Measurements from ENCODE around the gene TBCD.

The TBCD gene

DNA sequence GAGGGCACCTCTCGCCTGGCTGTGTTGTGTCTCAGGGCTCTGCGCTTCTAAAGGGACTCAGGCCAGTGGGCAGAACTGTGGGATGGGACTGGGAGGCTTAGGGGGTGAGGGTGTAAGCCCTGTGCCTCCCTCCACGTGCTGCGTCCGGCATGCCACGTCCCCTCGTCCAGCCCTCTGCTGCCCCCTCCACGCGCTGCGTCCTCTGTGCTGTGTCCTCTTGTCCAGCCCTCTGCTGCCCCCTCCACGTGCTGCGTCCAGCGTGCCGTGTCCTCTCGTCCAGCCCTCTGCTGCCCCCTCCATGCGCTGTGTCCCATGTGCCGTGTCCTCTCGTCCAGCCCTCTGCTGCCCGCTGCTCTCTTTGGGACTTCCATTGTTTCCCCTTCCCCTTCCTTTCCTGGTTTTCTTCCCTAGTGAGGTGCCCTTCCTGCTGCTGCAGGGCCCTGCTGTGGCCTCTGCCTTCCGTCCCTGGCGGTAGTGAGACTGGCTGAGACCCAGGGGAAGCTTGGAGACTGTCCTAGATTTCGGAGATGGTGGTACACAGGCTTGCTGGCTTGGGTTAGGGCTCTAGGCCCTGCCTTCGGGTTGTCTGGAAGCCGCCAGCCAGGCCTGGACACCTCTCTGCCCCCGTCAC, 94.3 kb downstream of the TBCD start:
- in situ Hi-C loops (cut with MboI; ENCODE audit: low sequenced_read_pairs) = no loop called here

DNA sequence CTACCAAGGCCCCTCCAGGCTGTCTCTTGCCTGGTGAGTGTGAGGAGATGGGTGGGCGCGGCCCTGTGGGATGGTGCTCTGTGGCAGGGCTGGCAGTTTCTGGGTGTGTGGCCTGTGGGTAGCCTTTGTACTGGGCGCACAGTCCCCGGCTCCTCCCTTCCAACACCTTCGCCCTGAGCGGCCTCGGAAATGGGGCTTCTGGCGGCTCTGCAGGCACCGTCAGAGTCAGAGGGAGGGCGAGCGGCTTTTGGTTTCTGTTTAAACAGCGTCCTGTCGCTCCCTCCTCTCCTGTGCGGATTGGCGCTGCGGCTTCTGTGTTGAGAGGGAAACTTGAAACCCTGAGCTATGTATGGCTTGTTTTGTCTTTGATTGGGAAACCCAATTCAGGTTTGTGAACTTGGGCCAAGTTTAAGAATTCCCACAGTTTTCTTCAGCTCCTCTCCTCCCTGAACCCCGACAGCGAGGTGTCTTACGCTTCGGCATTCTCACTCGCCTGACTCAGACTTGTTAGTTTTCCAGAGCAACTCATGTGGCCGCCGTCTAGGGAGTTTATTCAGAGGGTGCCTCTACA, 96.2 kb downstream of the TBCD start:
- in situ Hi-C loops (cut with MboI; ENCODE audit: low sequenced_read_pairs) = no loop called here

DNA sequence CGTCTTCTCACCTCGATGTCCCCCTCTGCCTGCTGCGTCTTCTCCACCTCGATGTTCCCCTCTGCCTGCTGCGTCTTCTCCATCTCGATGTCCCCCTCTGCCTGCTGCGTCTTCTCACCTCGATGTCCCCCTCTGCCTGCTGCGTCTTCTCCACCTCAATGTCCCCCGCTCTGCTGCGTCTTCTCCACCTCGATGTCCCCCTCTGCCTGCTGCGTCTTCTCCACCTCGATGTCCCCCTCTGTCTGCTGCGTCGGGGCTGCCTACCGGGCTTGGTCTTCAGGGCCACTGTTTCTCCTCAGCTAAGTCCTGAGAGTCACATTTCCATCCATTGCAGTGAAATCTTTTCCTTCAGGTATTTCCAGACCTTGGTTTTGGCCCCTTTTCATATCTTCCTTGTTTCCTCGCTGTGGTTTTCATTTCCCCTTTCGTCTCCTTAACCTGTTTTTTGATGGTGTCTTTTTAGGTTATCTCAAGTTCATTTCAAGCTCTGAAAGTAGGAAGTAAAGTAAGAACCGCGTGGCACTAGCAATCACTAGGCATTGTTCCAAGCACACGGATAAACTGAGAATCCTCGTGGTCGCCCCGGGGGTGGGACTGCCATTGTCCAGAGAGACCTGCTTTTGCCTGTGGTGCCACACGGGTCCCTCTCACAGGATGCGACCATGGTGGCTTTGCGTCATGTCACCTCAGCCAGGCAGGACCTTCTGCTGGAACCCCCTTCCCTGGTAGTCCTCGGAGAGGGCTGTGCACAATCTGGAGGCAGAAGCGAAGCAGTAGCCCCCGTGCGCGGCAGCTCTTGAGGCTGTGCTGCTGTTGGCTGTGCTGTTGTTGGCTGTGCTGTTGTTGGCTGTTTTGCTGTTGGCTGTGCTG, 97.4 kb downstream of the TBCD start:
- in situ Hi-C loops (cut with MboI; ENCODE audit: low sequenced_read_pairs) = no loop called here

DNA sequence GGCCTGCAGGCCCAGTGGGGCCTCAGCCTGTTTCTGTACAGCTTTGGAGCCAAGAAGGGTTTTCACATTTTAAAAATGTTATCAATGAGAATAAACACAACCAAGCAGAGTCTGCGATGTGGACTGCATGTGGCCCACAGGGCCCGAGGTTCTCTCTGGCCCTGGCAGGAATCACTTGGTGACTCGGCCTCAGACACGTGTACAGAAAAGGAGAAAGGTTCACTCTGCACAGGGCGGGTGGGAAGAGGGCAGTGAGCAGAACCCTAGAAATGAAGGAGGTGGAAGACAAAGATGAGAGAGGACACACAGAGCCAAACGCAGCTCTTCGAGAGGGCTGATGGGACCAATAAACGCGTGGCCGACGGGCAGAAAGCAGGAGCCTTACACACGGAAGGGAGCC, 99.5 kb downstream of the TBCD start:
- in situ Hi-C loops (cut with MboI; ENCODE audit: low sequenced_read_pairs) = no loop called here

DNA sequence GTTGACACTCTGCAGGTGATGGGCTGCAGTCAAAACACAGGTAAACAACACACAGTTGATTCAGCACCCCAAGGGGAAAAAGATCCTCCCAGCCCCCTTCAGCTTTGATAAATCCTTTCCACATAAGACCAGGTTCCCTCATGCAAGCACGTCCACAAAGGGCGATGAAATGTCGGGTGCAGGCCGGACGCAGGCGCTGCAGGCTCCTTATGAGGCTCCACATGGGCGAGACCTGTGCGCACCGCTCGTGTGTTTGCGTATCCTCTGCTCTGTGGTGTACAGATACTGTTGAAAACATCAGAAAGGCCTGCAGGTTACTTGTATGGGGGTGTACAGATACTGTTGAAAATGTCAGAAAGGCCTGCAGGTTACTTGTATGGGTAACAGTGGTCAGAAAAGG, 102.4 kb downstream of the TBCD start:
- in situ Hi-C loops (cut with MboI; ENCODE audit: low sequenced_read_pairs) = no loop called here

DNA sequence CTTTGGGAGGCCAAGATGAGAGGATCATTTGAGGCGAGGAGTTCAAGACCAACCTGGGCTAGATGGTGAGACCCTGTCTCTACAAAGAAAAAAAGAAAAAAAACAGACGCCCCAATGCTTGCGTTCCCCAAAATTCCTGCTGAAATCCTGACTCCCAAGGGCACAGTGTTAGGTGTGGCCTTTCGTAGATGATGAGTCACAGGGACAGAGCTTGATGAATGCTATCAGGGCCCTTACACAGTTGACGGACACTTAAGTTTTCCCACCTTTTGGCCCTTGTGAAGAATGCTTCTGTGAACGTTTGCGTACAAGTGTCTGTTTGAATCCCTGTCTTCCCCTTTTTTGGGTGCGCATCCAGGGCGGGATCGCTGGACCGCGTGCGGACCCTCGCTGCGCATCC, 104.5 kb downstream of the TBCD start:
- in situ Hi-C loops (cut with MboI; ENCODE audit: low sequenced_read_pairs) = no loop called here

DNA sequence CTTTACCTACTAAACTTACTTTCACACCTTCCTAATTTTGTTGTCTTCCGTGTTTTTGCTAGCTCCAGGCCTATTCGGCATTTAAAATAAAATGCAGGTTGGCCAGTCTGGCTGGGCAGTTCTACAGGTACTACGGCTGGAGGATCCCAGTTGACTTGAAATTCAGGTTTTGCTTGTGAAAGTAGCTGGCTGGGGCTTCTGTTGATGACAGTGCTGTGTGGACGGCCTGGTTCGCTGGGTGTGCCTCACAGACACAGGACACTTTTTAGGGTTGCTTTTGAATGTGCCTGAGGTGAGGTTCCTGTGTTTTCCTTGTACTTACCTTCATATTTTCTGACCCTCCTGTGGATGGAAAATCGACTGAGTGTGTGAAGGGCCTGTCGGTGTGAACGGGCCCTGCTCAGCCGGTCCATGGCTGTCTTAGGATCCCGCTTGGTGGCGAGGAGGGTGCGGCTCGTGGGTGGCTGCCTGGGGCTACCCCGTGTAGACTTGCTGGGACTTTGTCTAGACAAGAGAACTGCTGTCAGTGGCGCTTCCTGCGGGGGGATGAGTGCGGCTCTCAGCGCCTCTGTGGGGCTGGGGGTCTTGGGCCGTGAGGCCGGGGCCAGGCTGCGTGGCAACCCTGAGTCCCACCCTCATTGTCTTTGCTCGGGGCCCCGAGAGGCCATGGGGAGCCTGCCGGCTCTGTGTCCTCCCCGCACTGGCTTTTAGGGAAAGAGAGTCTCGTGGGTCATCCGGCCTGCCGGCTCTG, 106.7 kb downstream of the TBCD start:
- in situ Hi-C loops (cut with MboI; ENCODE audit: low sequenced_read_pairs) = no loop called here

DNA sequence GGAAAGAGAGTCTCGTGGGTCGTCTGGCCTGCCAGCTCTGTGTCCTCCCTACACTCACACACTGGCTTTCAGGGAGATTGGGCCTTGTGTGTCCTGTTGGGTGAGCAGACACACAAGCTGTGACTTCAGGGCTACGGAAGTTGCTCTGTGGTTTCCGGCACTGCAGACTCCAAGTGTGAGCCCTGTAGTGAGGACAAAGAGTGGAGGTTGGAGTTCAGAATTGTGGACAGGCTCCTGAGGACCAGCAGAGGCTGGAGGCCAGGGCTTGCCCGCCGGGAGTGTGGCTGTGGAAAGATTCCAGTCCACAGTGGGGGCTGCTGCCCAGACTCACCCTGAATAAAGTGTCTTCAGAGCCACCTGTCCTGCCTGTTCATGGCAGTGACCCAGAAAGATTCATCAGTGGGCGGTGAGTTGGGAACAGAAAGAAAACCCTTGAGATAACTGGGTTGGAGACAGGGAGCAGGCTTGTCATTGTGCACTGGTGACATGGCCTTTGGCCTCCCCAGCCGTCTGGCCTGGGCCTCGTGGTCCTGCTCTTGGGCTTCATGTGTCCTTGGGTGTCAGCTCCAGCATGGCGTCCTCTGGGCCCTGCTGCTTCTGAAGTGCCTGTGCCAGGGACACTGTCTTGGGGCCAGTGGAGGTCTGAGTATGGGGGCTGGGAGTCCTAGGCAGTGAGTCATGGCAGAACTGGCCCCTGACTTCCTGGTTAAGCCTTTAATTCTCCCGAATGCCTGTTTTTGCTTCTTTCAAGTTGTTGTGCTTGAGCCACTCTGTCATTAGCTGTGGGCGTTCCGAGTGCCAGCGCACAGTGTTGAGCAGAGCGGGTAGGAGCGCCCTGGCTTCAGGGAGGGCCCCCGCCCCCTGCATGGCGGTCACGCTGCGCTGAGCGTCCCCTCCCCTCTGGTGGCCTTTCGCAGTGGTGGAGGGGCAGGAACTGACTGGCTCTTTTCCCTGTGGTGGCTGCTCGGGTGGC, 107.9 kb downstream of the TBCD start:
- in situ Hi-C loops (cut with MboI; ENCODE audit: low sequenced_read_pairs) = no loop called here

DNA sequence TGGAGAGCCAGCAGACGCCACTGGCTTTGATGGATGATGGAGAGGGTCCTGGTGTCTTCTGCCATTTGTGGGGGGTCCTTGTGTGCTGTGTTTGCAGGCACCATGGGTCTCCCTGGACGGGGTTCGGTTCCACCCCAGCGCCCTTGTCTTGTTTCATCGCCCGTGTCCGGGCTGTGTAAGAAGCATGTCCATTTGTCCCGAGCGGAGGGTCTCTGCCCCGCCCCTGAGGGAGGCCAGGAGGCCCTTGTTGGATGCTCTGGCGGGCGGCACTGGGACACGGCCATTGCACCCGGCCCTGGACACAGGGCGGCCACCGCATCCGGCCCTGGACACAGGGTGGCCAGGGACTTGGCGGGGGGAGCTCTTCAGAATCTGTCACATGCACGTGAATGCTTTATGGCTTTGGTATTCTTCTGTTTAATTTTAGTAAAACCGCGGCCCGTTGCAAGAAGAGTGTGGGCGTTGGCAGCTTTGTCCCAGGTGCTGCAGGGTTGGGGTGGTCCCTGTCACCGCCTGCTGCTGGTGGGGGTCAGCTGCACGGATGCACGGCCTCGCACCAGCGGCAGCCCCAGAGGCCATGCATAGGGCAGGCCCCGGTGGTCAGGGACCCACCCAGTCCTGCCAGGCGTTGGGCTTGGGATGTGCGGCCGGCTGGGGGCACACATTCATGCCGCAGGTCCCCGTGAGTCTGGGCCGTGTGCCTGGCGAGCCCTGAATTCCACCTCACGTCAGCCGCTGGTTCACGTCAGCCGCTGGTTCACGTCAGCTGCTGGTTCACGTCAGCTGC, 108.9 kb downstream of the TBCD start:
- in situ Hi-C loops (cut with MboI; ENCODE audit: low sequenced_read_pairs) = no loop called here

DNA sequence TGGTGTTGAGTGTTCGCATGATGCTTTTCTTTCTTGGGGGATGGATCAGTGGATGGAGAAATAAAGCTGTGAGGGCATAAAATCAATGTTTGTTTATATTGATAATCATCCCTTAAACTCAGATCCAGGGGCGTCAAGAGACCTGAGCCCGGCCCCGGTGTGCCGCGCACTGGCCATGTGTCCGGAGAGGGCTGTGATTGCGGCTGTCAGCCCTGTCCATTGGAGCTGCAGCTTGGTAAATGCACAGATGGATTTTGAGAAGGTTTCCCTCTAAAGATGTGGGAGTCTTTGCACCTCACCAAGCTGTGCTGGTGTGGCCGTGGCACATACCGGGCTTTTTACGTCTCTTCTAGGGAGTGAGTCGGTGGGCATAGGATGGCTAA, 109.5 kb downstream of the TBCD start:
- in situ Hi-C loops (cut with MboI; ENCODE audit: low sequenced_read_pairs) = no loop called here

DNA sequence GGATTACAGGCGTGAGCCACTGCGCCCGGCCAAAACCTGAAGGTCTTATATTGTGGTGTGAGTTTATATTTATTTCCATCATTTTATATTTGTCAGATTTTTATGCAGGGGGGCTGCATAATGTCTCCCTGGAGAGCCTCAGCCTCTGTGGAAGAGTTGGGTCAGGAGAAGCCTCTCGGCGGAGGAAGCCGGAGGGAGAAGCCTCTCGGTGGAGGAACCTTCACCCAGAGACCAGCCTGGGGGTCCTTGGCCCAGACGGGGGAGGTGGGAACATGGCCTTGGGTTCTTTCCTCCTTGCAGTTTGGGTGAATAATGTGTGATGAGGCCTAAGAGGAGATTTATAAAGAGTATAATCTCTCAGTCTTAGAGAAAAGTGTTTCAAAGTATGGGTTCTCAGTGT, 110.3 kb downstream of the TBCD start:
- in situ Hi-C loops (cut with MboI; ENCODE audit: low sequenced_read_pairs) = no loop called here

DNA sequence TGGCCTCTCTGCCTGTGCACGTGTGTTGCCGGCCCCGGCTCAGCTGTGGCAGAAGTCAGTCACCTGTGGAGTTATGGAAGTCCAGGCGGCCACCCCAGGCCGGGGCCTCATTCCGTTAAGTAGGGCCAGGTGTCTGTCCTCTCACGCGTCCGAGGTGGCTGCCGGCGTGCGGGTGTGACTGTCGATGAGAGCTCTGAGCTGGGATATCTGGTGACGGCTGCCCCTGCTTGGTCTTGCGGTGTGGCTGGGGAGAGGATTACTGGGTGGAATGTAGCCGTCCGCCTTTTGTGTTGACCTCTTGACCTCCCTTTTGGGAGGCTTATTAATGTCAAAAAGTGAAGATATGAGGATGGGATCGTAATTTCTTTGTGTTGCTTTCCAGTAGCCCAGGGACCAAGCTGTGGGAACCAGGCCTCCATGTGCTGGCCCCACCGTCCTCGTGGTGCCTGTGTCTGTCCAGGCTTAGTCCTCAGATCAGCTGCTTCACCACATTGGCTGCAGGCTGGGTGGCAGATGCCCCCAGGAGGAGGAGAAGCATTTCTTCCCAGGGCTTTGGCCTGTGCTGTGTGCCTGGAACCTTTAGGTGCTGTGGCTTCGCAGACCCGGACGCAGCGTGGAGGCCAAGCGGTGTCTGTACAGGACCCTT, 111.0 kb downstream of the TBCD start:
- in situ Hi-C loops (cut with MboI; ENCODE audit: low sequenced_read_pairs) = no loop called here

DNA sequence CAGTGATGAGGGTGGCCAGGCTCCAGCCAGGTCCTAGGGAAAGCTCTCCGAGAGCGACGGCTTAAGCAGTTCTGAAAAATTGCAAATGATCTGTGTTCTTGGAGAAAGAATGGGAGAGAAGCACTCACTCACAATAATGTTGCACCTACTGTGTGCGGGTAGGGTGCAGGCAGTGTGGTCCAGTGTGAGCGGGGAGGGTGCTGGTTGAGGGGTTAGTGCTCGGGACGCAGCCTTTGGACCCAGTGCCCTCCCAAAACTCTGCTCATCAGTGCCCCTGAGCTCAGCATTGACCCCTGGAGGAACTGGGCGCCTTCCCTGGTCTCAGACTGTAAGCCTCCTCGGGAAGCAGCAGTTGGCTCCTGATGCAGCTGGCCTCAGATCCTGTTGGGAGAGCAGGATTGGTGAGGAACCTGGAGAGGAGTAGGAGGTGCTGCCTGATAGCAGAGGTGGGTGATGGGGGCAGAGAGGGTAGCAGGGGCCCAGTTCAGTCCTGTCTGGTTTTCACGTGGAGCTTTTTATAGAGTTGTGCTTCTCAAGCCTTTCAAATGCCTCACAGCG, 111.6 kb downstream of the TBCD start:
- in situ Hi-C loops (cut with MboI; ENCODE audit: low sequenced_read_pairs) = no loop called here

DNA sequence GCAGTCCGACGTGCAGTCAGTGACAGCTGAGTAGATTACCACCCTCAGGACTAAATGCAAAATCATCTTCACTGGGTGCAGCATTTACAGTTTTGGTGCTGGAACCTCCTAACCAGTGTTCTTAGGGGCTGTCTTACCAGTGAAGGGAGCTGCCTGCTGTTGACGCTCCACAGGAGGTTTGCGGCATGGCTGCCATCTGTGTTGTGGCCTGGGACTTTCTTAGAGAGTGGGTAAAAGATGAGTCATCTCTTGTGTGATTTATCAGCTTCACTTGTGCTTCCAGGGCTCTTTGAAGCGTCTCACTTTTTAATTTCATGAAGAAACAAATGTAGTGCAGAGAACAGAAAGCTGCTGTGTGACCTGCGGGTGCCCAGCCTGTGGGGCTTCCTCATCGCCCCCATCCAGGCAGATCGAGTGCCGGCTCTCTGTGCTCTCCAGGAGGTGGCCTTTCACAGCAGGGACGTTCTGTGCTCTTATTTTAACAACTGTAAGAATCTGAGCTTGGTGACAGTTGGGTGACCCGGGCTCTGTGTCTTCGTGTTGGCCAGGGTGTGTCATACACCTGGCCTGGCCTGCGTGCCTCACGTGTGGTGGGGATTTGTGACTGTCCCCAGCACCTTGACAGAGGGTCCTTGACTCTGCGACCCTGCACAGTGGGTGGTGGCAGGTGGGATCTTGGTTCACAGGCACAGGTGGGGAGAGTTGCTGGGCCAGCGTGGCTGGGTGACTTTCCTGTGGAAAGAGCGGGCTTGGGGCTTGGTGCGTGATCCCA, 112.3 kb downstream of the TBCD start:
- in situ Hi-C loops (cut with MboI; ENCODE audit: low sequenced_read_pairs) = no loop called here

DNA sequence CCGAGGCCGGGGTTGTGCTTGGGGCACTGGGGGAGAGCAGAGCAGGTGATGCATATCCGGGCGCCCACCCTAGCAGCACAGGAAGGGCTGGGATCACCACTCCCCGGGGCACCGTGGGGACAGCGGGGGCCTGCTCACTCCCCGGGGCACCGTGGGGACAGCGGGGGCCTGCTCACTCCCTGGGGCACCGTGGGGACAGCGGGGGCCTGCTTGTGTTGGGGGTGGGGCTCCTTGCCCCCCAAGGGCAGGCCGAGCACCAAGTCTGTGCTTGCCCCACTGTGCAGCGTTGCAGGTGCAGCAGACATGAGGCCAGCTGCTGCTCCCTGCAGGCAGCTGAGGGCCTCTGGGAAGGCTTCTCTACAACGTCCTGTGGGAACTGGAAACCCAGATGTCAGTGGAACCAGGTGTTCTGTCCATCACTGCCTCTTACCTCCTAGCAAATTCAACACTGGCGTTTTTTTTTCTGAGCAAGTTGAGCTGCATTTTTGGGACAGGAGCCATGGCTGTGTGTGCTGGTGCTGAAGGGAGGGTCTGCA, 112.9 kb downstream of the TBCD start:
- in situ Hi-C loops (cut with MboI; ENCODE audit: low sequenced_read_pairs) = no loop called here

DNA sequence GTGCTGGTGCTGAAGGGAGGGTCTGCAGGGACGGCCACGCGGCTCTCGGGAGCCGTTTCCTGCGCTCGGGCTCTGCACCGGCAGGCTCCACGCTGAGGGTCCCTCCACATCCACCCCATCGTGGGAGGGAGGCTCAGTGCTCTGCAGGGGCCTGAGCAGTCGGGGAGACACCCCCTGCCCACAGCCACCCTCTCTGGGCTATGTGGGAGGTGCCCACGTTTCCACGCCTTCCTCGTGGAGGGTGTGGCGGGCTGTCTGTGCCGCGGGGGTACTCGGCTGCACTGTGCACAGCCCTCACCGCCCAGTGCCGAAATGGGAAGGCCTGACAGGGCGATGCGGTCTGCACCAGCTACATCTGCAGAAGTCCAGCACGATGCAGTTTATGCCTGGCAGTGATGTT, 113.4 kb downstream of the TBCD start:
- in situ Hi-C loops (cut with MboI; ENCODE audit: low sequenced_read_pairs) = no loop called here

DNA sequence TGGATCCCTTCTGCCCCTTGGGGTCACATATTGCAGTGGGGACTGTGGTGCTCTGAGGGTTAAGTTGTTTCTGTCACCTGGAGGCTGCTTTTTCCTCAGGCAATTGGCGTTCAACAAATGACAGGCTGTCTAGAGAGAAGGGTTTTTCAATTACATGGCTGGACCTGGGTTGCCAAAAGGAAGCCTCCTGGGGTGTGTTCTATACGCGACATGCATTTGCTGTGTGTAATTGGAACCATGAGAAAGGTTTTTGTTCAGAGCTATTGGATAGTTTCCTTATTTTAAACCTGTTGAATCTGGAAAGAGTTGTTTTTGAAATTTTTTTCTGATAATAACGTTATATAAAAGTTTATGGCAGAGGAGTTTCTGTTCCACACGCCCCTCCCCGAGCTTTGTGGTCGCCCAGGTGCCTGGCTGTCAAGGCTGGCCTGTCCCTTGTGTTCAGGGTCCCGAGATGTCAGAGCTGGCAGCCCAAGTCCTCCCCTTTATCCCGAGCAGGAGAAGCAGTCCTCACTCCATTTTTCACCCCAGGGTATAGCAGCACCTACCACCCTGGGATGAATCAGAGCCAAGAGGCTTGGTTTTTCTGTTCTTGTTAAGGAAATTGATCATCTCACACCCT, 114.0 kb downstream of the TBCD start:
- in situ Hi-C loops (cut with MboI; ENCODE audit: low sequenced_read_pairs) = no loop called here

All from HL-60/S4 treated with phorbol 12-myristate 13-acetate at 8.2 ng/mL for 4 days and 3 days (cell line).